Astrocyte (in vitro differentiated cells and primary cell): ENCODE measurements around the gene TMEM116.

ENCODE experiments used
- EZH2 ChIP-seq: IDR thresholded peaks from 2 replicates; pipeline ENCODE4 v1.6.1; 2012; ENCODE audit warnings: mild to moderate bottlenecking, low read length, inconsistent platforms; ENCODE audit not compliant: insufficient read depth
- TF ChIP-seq, protein P1 (sequence below): IDR thresholded peaks from 2 replicates; pipeline ENCODE4 v1.5.1; 2011; ENCODE audit warnings: low read depth, mild to moderate bottlenecking, inconsistent platforms, low read length, moderate library complexity; ENCODE audit not compliant: insufficient read depth

DNA sequence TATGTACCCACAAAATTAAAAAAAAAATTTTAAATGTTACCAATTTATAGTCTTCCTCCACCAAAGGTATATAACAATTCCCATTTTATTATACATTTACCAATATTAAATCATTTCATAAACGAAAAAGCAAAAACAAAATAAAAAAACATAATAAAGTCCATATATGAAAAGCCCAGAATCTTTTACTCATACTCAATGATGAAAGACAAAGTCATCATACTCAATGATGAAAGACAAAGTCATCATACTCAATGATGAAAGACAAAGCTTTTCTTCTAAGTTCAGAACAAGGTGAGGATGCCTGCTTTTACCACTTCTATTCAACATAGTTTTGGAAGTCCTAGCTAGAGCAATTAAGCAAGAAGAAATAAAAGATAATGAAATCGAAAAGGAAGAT lies 28.1 kb downstream of the TMEM116 start:
- TF ChIP-seq, protein P1, sequence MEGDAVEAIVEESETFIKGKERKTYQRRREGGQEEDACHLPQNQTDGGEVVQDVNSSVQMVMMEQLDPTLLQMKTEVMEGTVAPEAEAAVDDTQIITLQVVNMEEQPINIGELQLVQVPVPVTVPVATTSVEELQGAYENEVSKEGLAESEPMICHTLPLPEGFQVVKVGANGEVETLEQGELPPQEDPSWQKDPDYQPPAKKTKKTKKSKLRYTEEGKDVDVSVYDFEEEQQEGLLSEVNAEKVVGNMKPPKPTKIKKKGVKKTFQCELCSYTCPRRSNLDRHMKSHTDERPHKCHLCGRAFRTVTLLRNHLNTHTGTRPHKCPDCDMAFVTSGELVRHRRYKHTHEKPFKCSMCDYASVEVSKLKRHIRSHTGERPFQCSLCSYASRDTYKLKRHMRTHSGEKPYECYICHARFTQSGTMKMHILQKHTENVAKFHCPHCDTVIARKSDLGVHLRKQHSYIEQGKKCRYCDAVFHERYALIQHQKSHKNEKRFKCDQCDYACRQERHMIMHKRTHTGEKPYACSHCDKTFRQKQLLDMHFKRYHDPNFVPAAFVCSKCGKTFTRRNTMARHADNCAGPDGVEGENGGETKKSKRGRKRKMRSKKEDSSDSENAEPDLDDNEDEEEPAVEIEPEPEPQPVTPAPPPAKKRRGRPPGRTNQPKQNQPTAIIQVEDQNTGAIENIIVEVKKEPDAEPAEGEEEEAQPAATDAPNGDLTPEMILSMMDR, result no peak
- TF ChIP-seq EZH2, result no peak
